H1 (cell line): ENCODE results near the gene PRKN. TPM values are rescaled to one million over a fixed set of nuclear protein-coding genes. Genes with fewer than 3 reads are reported as not detected.

Experiments used
- BACH1 ChIP-seq: IDR thresholded peaks from 2 replicates; pipeline ENCODE4 v1.6.1; 2012; ENCODE audit warnings: low read length, improper control_type of control experiment
- BCL11A ChIP-seq, 2 experiments: IDR thresholded peaks; one replicate each; pipeline ENCODE4 v1.6.1; 2011; ENCODE audit warnings: low read depth in 2 of 2, low read length in 2 of 2, mild to moderate bottlenecking in 2 of 2
- CHD1 ChIP-seq: IDR thresholded peaks from 2 replicates; pipeline ENCODE4 v1.6.1; 2012; ENCODE audit warnings: low read depth, low read length, improper control_type of control experiment
- CHD2 ChIP-seq: IDR thresholded peaks from 2 replicates; pipeline ENCODE4 v1.6.1; 2012; ENCODE audit warnings: low read length, improper control_type of control experiment
- CHD7 ChIP-seq: fragments of 300-600 bp; sonication (generic); IDR thresholded peaks from 2 replicates; pipeline ENCODE4 v1.7.1; 2012; ENCODE audit warnings: low read length, moderate library complexity, mild to moderate bottlenecking, inconsistent platforms; ENCODE audit not compliant: insufficient replicate concordance
- POU5F1 ChIP-seq: IDR thresholded peaks from 2 replicates; pipeline ENCODE4 v1.6.1; 2011; ENCODE audit warnings: low read depth, mild to moderate bottlenecking, low read length, moderate library complexity
- RBBP5 ChIP-seq: IDR thresholded peaks from 2 replicates; pipeline ENCODE4 v1.7.1; 2012; ENCODE audit warnings: low read depth, mild to moderate bottlenecking, inconsistent platforms, low read length, moderate library complexity, borderline replicate concordance
- SP2 ChIP-seq: IDR thresholded peaks from 2 replicates; pipeline ENCODE4 v1.6.1; 2012; ENCODE audit warnings: mild to moderate bottlenecking, low read length, inconsistent platforms
- SP4 ChIP-seq: IDR thresholded peaks from 2 replicates; pipeline ENCODE4 v1.6.1; 2012; ENCODE audit warnings: low read length, inconsistent platforms
- polyA plus RNA-seq, 7 experiments: library from polyadenylated mRNA; depleted of rRNA in 3 of 7; stranded (reverse) in 5 of 7; unstranded in 2 of 7; fragments of >200 nt in 5 of 7; fragments of 200-250 nt in 2 of 7; gene quantifications; 1 replicate in 5 of 7; 2 replicates in 1 of 7; 4 replicates in 1 of 7; pipeline versions ENCODE4 v1.2.1 to v1.2.3, GENCODE V29; 2011 to 2013; ENCODE audit warnings: missing spikeins in 2 of 7, mixed read lengths in 2 of 7
- total RNA-seq: library from RNA; stranded (reverse); fragmentation: NEBNext Ultra II Directional; extraction: Animal tissue kit (Norgen Biotek cat#: 25700); gene quantifications from 2 replicates; pipeline ENCODE4 v1.2.1, GENCODE V29; 2021

Gene PRKN
- total and polyA plus RNA-seq, 2 of the 8 experiments (the other 6 are each of a cell fraction or from before 2014, with no cell fraction given) = 0.13 to 0.29 TPM

DNA sequence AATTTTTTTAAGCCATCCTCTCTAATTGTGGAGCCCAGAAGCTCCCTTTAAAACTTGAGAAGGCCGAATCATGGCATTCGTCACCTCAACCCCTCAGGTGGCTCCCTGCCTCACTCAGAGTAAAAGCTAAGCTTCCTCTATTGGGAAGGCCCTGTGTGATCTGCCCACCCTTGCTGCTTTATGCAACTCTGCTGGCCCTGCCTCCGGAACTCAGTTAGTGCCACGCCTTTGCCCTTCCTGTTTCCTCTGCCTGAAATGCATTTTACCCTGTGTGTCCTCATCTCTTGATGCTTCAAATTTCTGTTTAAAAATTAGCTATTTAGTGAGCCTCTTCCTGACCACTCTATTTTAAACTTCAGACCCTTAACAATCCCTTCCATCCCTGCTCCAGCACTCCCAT, 5.9 kb upstream of the PRKN start (continued):
- no peak for TF ChIP-seq CHD7
- no peak for TF ChIP-seq SP4
- no peak for TF ChIP-seq CHD1
- no peak for TF ChIP-seq RBBP5
- TF ChIP-seq POU5F1 = no peak
- TF ChIP-seq SP2 = no peak
- TF ChIP-seq CHD2 = no peak
- TF ChIP-seq BCL11A (IDR thresholded peaks at IDR 0.05; ENCODE audit: low read depth in 2 of 2, low read length in 2 of 2) = no peak
- TF ChIP-seq BACH1 = no peak
